D721Med (cell line): ENCODE measurements around the gene LRFN5.
"Not testable (repeated sequence)": the region's sequence is repeated elsewhere in the genome, so short reads cannot be mapped to it uniquely, and the experiment has no call there.

Experiments used
- DNase-seq: peaks from one replicate; pipeline ENCODE4 v3.0.0; 2011; ENCODE audit warnings: low spot score; ENCODE audit not compliant: insufficient read length
- FAIRE-seq: peaks from 2 replicates; lab custom pipeline; 2011; peaks lifted over from hg19 to GRCh38; lab: Jason Lieb, UNC
- TF ChIP-seq, protein P1 (sequence below): IDR thresholded peaks from 2 replicates; pipeline ENCODE4 v1.5.1; 2012; ENCODE audit warnings: mild to moderate bottlenecking, control low read depth; ENCODE audit not compliant: insufficient read depth; ENCODE audit errors: missing control alignments

Gene LRFN5

DNA sequence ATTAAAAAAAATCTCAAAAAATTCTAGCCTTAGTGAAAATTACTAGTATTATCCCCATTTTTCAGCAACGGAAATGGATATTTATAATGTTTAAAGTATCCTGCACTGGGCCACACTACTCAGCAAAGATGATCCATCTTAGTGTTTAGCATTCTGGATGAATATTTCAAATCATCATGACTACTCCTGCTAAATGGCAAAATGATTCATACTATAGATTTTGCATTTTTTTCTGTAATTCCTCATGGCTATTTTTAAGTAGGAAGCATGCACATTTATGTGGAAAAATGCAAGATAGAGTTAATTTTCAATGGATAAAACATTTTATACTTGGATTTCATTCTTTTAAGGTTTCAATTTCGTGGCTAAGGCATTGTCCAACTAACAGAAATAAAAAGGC lies 59.6 kb downstream of the LRFN5 start:
- no peak for FAIRE-seq
- TF ChIP-seq, protein P1, sequence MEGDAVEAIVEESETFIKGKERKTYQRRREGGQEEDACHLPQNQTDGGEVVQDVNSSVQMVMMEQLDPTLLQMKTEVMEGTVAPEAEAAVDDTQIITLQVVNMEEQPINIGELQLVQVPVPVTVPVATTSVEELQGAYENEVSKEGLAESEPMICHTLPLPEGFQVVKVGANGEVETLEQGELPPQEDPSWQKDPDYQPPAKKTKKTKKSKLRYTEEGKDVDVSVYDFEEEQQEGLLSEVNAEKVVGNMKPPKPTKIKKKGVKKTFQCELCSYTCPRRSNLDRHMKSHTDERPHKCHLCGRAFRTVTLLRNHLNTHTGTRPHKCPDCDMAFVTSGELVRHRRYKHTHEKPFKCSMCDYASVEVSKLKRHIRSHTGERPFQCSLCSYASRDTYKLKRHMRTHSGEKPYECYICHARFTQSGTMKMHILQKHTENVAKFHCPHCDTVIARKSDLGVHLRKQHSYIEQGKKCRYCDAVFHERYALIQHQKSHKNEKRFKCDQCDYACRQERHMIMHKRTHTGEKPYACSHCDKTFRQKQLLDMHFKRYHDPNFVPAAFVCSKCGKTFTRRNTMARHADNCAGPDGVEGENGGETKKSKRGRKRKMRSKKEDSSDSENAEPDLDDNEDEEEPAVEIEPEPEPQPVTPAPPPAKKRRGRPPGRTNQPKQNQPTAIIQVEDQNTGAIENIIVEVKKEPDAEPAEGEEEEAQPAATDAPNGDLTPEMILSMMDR = no peak
- DNase-seq = no peak

DNA sequence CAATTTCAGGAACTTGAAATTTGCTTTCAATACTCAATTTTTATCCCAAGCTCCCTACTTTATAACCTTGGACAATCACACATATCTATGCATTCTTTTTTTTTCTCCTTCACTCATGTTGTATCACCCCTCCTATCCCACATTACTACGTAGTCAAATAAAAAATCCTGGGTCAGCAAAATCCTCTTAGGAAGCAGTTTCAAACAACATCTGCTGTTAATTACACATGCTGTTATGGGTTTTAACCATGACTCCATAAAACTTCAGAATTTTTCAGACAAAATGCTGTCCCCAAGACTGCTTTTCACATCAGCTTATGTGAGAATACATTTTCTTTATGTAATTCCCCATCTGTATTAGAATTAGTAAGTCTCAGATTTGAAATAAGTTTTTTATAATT lies 61.7 kb downstream of the LRFN5 start:
- DNase-seq = no peak
- TF ChIP-seq, protein P1 = no peak
- FAIRE-seq = peak; percentile 44

DNA sequence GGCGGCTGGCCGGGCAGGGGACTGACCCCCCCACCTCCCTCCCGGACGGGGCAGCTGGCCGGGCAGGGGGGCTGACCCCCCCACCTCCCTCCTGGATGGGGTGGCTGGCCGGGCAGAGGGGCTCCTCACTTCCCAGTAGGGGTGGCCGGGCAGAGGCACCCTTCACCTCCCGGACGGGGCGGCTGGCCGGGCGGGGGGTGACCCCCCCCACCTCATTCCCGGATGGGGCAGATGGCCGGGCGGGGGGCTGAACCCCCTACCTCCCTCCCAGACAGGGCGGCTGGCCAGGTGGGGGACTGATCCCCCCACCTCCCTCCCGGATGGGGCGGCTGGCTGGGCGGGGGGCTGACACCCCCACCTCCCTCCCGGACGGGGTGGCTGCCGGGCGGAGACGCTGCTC lies 66.9 kb downstream of the LRFN5 start:
- FAIRE-seq, DNase-seq: not testable (repeated sequence)

DNA sequence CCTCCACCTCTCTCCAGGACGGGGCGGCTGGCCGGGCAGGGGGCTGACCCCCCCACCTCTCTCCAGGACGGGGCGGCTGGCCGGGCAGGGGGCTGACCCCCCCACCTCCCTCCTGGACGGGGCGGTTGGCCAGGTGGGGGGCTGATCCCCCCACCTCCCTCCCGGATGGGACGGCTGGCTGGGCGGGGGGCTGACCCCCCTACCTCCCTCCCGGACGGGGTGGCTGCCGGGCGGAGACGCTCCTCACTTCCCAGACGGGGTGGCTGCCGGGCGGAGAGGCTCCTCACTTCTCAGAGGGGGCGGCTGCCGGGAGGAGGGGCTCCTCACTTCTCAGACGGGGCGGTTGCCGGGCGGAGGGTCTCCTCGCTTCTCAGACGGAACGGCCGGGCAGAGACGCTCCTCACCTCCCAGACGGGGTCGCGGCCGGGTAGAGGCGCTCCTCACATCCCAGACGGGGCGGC lies 67.9 kb downstream of the LRFN5 start:
- DNase-seq, FAIRE-seq: not testable (repeated sequence)

DNA sequence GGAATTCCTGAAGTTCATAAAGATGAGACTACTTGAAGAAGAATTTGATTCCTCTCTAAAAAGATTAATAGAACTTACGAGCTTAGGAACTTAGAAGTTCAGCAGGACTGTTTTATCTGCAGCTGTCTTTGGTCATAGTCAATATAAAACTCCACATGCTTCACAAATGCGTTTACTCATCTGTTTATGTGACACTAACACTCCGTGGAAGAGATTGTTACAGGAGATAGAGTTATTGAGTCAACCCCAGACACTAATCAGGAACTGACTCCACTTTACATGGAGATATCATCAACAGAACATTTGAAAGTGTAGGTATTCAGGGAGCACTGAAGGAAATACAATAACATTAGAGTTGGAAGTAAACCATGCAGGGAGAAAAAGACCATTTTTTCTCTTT lies 92.8 kb downstream of the LRFN5 start:
- TF ChIP-seq, protein P1 = no peak
- DNase-seq = no peak
- FAIRE-seq = no peak

DNA sequence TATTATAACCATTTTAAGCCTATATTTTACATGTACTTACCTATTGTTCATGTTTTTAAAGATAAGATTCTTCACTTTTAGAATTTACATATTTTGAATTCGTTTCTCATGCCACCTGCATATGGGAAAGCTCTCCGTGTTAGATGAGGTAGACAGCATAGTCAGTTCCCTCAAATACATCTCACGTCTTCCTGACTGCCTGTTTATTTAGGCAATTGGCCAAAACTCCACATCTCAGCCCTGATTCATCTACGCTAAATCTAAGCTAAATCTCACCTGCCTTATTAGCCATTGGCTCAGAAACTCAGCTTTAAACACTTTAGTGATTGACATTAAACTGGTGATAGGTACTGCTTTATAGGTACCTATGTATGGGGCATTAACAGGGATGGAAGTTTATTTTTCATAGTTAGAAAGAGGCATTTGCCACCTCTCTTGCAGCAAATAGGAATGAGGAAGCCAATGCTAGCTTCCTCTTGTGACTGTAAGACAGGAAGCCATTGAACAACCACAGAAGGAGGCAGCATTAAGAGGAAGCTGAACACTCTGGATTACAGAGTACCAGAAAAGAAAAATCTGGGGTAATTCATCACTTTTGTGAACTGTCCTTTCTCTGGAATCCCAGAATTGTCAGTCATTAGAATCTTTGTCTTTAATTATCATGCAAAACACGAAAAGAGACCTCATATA lies 111.9 kb downstream of the LRFN5 start:
- DNase-seq (no peak), FAIRE-seq (no peak)
- TF ChIP-seq, protein P1 = no peak

DNA sequence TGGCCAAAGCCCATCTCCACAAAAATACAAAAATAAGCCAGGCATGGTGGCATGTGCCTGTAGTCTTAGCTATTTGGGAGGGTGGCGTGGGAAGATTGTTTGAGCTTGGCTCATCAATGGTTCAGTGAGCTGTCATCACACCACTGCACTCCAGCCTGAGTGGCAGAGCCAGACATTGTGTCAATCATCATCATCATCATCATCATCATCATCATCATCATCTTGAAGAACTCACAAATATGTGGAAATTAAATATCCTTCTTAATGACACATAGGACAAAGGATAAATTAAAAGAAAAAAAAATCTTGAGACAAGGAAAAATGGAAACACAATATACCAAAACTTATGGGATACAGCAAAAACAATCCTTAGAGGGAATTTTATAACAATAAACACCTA lies 132.5 kb downstream of the LRFN5 start:
- TF ChIP-seq, protein P1 = no peak
- DNase-seq (no peak), FAIRE-seq (no peak)

DNA sequence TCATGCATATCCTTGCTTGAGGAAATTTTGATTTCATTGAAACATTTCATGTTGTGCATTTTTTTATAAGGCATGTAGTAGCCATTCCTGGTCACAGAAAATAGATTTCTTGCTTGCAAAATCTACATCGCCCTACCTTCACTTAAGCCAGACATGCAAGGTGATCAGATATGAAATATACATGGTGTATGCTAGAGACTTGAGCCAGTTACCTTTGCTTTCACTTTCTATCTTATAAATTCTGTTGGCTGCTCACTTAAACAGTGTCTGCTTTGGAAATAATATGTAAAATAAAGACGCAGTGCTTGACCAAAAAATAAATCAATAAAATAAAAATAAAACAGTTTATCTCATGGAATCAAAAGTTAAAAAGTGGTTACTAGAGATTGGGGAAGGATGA lies 136.5 kb downstream of the LRFN5 start:
- no peak for FAIRE-seq
- no peak for DNase-seq
- TF ChIP-seq, protein P1 = no peak
